C4-2B (cell line): ENCODE data around the gene CAMTA1.

Experiments
- CTCF ChIP-seq: fragments of 450-650 bp; conservative IDR thresholded peaks from 2 replicates; pipeline ENCODE4 v1.5.1; 2017; ENCODE audit warnings: mild to moderate bottlenecking
- ZFX ChIP-seq: fragments of 450-650 bp; IDR thresholded peaks from 2 replicates; pipeline ENCODE4 v1.6.1; 2017

- TF ChIP-seq CTCF (no peak), ZFX (no peak)
Measured at GRCh38 chr1:7292714-7293419, 507.6 kb downstream of the CAMTA1 start.
